ENCODE measurements around the gene SMIM45.
A peak's percentile ranks its signal among the peaks of the same experiment; 100 is the strongest.

Gene SMIM45

GRCh38 chr22:41957941-41958556, 6.1 kb downstream of the SMIM45 start:
- Histone ChIP-seq H2AFZ (ENCODE audit: control insufficient read depth, low read depth, low read length) (peak overlapping the region; percentile 82), H3K9ac (ENCODE audit: control insufficient read depth, insufficient read depth, low read length) (no peak overlapping the region; the same call in 1 of the 2 replicates), H3K27ac (ENCODE audit: control insufficient read depth, insufficient read depth) (no peak overlapping the region), H3K4me2 (ENCODE audit: control insufficient read depth, insufficient read depth) (peak overlapping the region; percentile 69; the same call in 1 of the 2 replicates), H4K20me1 (ENCODE audit: control insufficient read depth, insufficient read depth) (no peaks in the 10 kb centered on the region), H3K4me1 (ENCODE audit: control insufficient read depth, insufficient read depth, low read length) (peaks cover 7% of the 10 kb centered on the region; the same call in 1 of the 2 replicates), H3K27me3 (replicated peaks in 1 of 2; ENCODE audit: control insufficient read depth in 2 of 2, insufficient read depth in 2 of 2, low read length in 1 of 2) (no peaks in the 10 kb centered on the region), H3K4me3 (no peak overlapping the region), H3K36me3 (ENCODE audit: control insufficient read depth in 2 of 2, insufficient read depth in 2 of 2, low read length in 1 of 2) (no peaks in the 10 kb centered on the region), H3K79me2 (ENCODE audit: control insufficient read depth, insufficient read depth, low read length) (no peaks in the 10 kb centered on the region), H3K9me3 (replicated peaks; ENCODE audit: control insufficient read depth, insufficient read depth, low read length) (no peaks in the 10 kb centered on the region)
- TF ChIP-seq POLR2A (IDR thresholded peaks at IDR 0.05; ENCODE audit: low read depth, low read length) (0 out of 2 replicates have a peak, but pooled peaks have one; percentile 1), EP300 (IDR thresholded peaks at IDR 0.05; ENCODE audit: borderline replicate concordance in 1 of 2, control insufficient read depth in 1 of 2, low read depth in 2 of 2, low read length in 2 of 2) (no peak)
- ChIA-PET CTCF (interaction anchor here (1.0 to 2.4 kb wide), 5 partner anchors 9 to 261 kb away, joined by 3 to 9 read pairs (median 5); partner anchors contain the start of gene CENPM), SMC1A (ENCODE audit: uncharacterized antibody, unreplicated experiment) (interaction anchor here (1.3 kb wide), 1 partner anchor 135 kb away, joined by 3 read pairs; no protein-coding TSS in a partner anchor), POLR2A (interaction anchor here (0.8 kb wide), 1 partner anchor 17 kb away, joined by 3 read pairs; no protein-coding TSS in a partner anchor), RAD21 (ENCODE audit: unreplicated experiment) (no interaction called here)
- BruUV-seq (replicated peaks) = no TSS peak
- WGBS (ENCODE audit: insufficient coverage, insufficient replicate concordance, low lambda C conversion rate, missing lambda C conversion rate) = 41% methylated on average over 20 of the region's 23 CpGs
- intact Hi-C loops (cut with micrococcal nuclease; ENCODE audit: unreplicated experiment) = no loop called here
- DNase-seq (ENCODE audit: low read depth, low spot score) (no peak), ATAC-seq (peak; percentile 54), FAIRE-seq (no peak)
- in situ Hi-C loops (cut with MboI) = no loop called here

- H2AFZ ChIP-seq (ENCODE audit: control insufficient read depth, low read depth, low read length) = no peak overlapping the region
- no peak for FAIRE-seq
- BruUV-seq (replicated peaks) = no TSS peak
- TF ChIP-seq BRCA1 (IDR thresholded peaks at IDR 0.05; ENCODE audit: low read depth, low read length) (no peak), BCLAF1 (IDR thresholded peaks at IDR 0.05) (no peak), CREM (IDR thresholded peaks at IDR 0.05; ENCODE audit: low read depth) (no peak), ESRRA (IDR thresholded peaks at IDR 0.05; ENCODE audit: low read length) (no peak), KLF5 (IDR thresholded peaks at IDR 0.05; ENCODE audit: partially characterized antibody) (no peak), MTA2 (IDR thresholded peaks at IDR 0.05; ENCODE audit: low read depth) (no peak), SREBF1 (IDR thresholded peaks at IDR 0.05; ENCODE audit: low read length) (no peak), IRF5 (IDR thresholded peaks at IDR 0.05; ENCODE audit: borderline replicate concordance) (no peak), CBX3 (IDR thresholded peaks at IDR 0.05; ENCODE audit: borderline replicate concordance, low read depth) (no peak), RBBP5 (conservative IDR thresholded peaks at IDR 0.05) (no peak)
Observed at GRCh38 chr22:41963453-41964111, 11.6 kb downstream of the SMIM45 start.

More at GRCh38 chr22:41963453-41964111, 11.6 kb downstream of the SMIM45 start:
- WGBS (ENCODE audit: insufficient coverage, insufficient replicate concordance, low lambda C conversion rate, missing lambda C conversion rate) = 60% methylated on average over 9 of the region's 9 CpGs
- ChIA-PET CTCF (interaction anchor here (1.6 to 6.3 kb wide), 4 partner anchors 12 to 147 kb away, joined by 3 to 57 read pairs (median 4); no protein-coding TSS in a partner anchor), SMC1A (ENCODE audit: uncharacterized antibody, unreplicated experiment) (interaction anchor here (1.5 to 5.1 kb wide), 2 partner anchors 15 to 148 kb away, joined by 6 to 33 read pairs; no protein-coding TSS in a partner anchor), POLR2A (interaction anchor here (0.6 kb wide), 1 partner anchor 15 kb away, joined by 3 read pairs; no protein-coding TSS in a partner anchor), RAD21 (ENCODE audit: unreplicated experiment) (interaction anchor here (1.1 to 1.5 kb wide), 3 partner anchors 98 to 149 kb away, joined by 3 to 4 read pairs (median 3); partner anchors contain the start of gene NDUFA6)
- ATAC-seq = no peak
- Histone ChIP-seq H3K4me2 (ENCODE audit: control insufficient read depth, insufficient read depth) (no peak overlapping the region), H3K36me3 (ENCODE audit: control insufficient read depth in 2 of 2, insufficient read depth in 2 of 2, low read length in 1 of 2) (no peaks in the 10 kb centered on the region), H3K4me1 (ENCODE audit: control insufficient read depth, insufficient read depth, low read length) (peaks cover 7% of the 10 kb centered on the region; the same call in 1 of the 2 replicates), H4K20me1 (ENCODE audit: control insufficient read depth, insufficient read depth) (no peaks in the 10 kb centered on the region), H3K9ac (ENCODE audit: control insufficient read depth, insufficient read depth, low read length) (no peak overlapping the region), H3K79me2 (ENCODE audit: control insufficient read depth, insufficient read depth, low read length) (no peaks in the 10 kb centered on the region), H3K27me3 (replicated peaks in 1 of 2; ENCODE audit: control insufficient read depth in 2 of 2, insufficient read depth in 2 of 2, low read length in 1 of 2) (no peaks in the 10 kb centered on the region), H3K4me3 (no peak overlapping the region), H3K27ac (ENCODE audit: control insufficient read depth, insufficient read depth) (no peak overlapping the region), H3K9me3 (replicated peaks; ENCODE audit: control insufficient read depth, insufficient read depth, low read length) (no peaks in the 10 kb centered on the region)
- intact Hi-C loops (cut with micrococcal nuclease; ENCODE audit: unreplicated experiment) (loop anchor here (10.0 kb wide), 1 partner anchor 511 kb away; no protein-coding TSS in a partner anchor), in situ Hi-C loops (cut with MboI) (no loop called here)
- DNase-seq (ENCODE audit: low read depth, low spot score) = no peak
